DOHH2 (cell line): ENCODE results near the gene R3HDM4.

Source experiments
- H3F3A ChIP-seq: fragments of 200-600 bp; sonication (generic), shearing (Covaris generic); 2 replicates; pipeline ENCODE4 v1.6.0; 2016; ENCODE audit warnings: antibody characterized with exemption, mild to moderate bottlenecking; ENCODE audit not compliant: control insufficient read depth, insufficient read depth
- H3K27ac ChIP-seq: fragments of 200-600 bp; sonication (generic); 2 replicates; pipeline ENCODE4 v1.5.1; 2014; ENCODE audit warnings: low read depth, mild to moderate bottlenecking, low read length, moderate library complexity
- H3K27me3 ChIP-seq: fragments of 200-600 bp; sonication (generic); 2 replicates; pipeline ENCODE4 v1.6.1; 2014; ENCODE audit warnings: mild to moderate bottlenecking, low read length, mixed read lengths; ENCODE audit not compliant: control insufficient read depth
- H3K36me3 ChIP-seq: fragments of 200-600 bp; sonication (generic); 2 replicates; pipeline ENCODE4 v1.6.1; 2014; ENCODE audit warnings: mild to moderate bottlenecking, low read length, moderate library complexity, mixed read lengths; ENCODE audit not compliant: control insufficient read depth
- H3K4me1 ChIP-seq: fragments of 200-600 bp; sonication (generic); 2 replicates; pipeline ENCODE4 v1.6.1; 2014; ENCODE audit warnings: mild to moderate bottlenecking, low read length, mixed read lengths; ENCODE audit not compliant: control insufficient read depth
- H3K4me2 ChIP-seq: fragments of 200-600 bp; sonication (generic); 2 replicates; pipeline ENCODE4 v1.6.0; 2014; ENCODE audit warnings: mild to moderate bottlenecking, low read length, moderate library complexity
- H3K4me3 ChIP-seq: fragments of 200-600 bp; sonication (generic); 2 replicates; pipeline ENCODE4 v1.5.1; 2014; ENCODE audit warnings: mild to moderate bottlenecking, low read length, mixed read lengths
- H3K79me2 ChIP-seq: fragments of 200-600 bp; sonication (generic); 2 replicates; pipeline ENCODE4 v1.6.1; 2014; ENCODE audit warnings: mild to moderate bottlenecking, low read length, mixed read lengths; ENCODE audit not compliant: control insufficient read depth
- H3K9me2 ChIP-seq: fragments of 200-600 bp; sonication (generic); replicated peaks from 2 replicates; pipeline ENCODE4 v1.6.1; 2014; ENCODE audit warnings: mild to moderate bottlenecking, low read length, mixed read lengths; ENCODE audit not compliant: control insufficient read depth
- H3K9me3 ChIP-seq: fragments of 200-600 bp; sonication (generic); 2 replicates; pipeline ENCODE4 v1.6.1; 2014; ENCODE audit warnings: antibody characterized with exemption, low read length, mixed read lengths; ENCODE audit not compliant: control insufficient read depth, insufficient read depth
- H4K20me1 ChIP-seq: fragments of 200-600 bp; sonication (generic); 2 replicates; pipeline ENCODE4 v1.6.0; 2014; ENCODE audit warnings: low read depth, mild to moderate bottlenecking, antibody characterized with exemption, low read length, moderate library complexity; ENCODE audit not compliant: control insufficient read depth, insufficient read depth
- CTCF ChIP-seq: fragments of 200-600 bp; sonication (generic); IDR thresholded peaks from one replicate; pipeline ENCODE4 v1.5.1; 2014; ENCODE audit warnings: antibody characterized with exemption, mild to moderate bottlenecking, low read depth, low read length; ENCODE audit not compliant: poor library complexity, severe bottlenecking
- EZH2phosphoT487 ChIP-seq: fragments of 200-600 bp; sonication (generic); IDR thresholded peaks from 2 replicates; pipeline ENCODE4 v1.6.1; 2017; ENCODE audit warnings: borderline replicate concordance, mild to moderate bottlenecking, antibody characterized with exemption, low read length, moderate library complexity, mixed read lengths

The R3HDM4 gene

GRCh38 chr19:873561-874041 lies 39.4 kb downstream of the R3HDM4 start:
- Histone ChIP-seq H3K9me3 (no peaks in the 10 kb centered on the region), H3K79me2 (no peaks in the 10 kb centered on the region), H3K36me3 (no peaks in the 10 kb centered on the region), H3K27ac (no peak overlapping the region), H3K4me1 (peaks cover 9% of the 10 kb centered on the region), H3K27me3 (no peaks in the 10 kb centered on the region), H3K4me3 (no peak overlapping the region), H3F3A (peaks cover 5% of the 10 kb centered on the region; the same call in 1 of the 2 replicates), H3K4me2 (0 out of 2 replicates have a peak overlapping the region, but pooled peaks have one; percentile 4), H4K20me1 (peaks cover 5% of the 10 kb centered on the region), H3K9me2 (no peaks in the 10 kb centered on the region)
- TF ChIP-seq EZH2phosphoT487 (no peak), CTCF (no peak)

GRCh38 chr19:873084-873483 lies 39.9 kb downstream of the R3HDM4 start:
- Histone ChIP-seq H3K36me3 (no peaks in the 10 kb centered on the region), H3K4me1 (peaks cover 9% of the 10 kb centered on the region), H3K4me3 (no peak overlapping the region)

GRCh38 chr19:872266-872951 lies 40.6 kb downstream of the R3HDM4 start:
- TF ChIP-seq EZH2phosphoT487 (no peak), CTCF (no peak)
- Histone ChIP-seq H3K4me3 (peak overlapping the region; percentile 63), H3K4me2 (peak overlapping the region; percentile 71), H3K79me2 (no peaks in the 10 kb centered on the region), H3K9me2 (no peaks in the 10 kb centered on the region), H3K9me3 (no peaks in the 10 kb centered on the region), H3K27ac (no peak overlapping the region), H4K20me1 (peaks cover 5% of the 10 kb centered on the region), H3K4me1 (peaks cover 9% of the 10 kb centered on the region), H3K36me3 (no peaks in the 10 kb centered on the region), H3K27me3 (no peaks in the 10 kb centered on the region), H3F3A (peaks cover 5% of the 10 kb centered on the region; the same call in 1 of the 2 replicates)

More at GRCh38 chr19:873084-873483, 39.9 kb downstream of the R3HDM4 start:
- Histone ChIP-seq H3K4me2 (0 out of 2 replicates have a peak overlapping the region, but pooled peaks have one; percentile 4), H3K9me3 (no peaks in the 10 kb centered on the region), H3K27me3 (no peaks in the 10 kb centered on the region), H3K9me2 (no peaks in the 10 kb centered on the region), H3K27ac (no peak overlapping the region), H4K20me1 (peaks cover 5% of the 10 kb centered on the region), H3F3A (peaks cover 5% of the 10 kb centered on the region; the same call in 1 of the 2 replicates), H3K79me2 (no peaks in the 10 kb centered on the region)
- TF ChIP-seq CTCF: no peak
- TF ChIP-seq EZH2phosphoT487: no peak
